ENCODE results near the gene CHAT. TPM values are rescaled to one million over a fixed set of nuclear protein-coding genes. Genes with fewer than 3 reads are reported as not detected.

CHAT gene
- total RNA-seq, 1 experiment from 2014 or later: not detected

DNA sequence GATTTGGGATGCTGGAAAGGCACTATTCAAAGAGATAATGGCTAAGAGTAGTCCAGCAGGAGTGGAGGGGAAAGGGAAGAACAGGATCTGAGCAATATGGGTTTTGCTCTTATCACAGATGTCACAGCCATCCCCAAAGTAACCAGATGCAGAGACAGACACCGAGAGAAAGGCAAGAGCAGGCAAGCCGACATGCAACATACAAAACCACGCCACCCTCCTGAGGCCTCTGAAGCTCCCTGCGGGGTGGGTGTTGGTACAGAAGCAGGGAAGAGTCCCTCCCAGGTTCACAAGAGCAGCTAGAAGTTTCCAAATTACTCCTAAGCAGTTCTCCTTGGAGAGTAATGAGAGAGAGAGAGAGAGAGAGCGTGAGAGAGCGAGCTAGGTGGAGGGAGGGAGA lies 54.8 kb downstream of the CHAT start:
- H3K9me3 ChIP-seq (ENCODE audit: control insufficient read depth in 1 of 2, insufficient read depth in 1 of 2, low read depth in 1 of 2, low read length in 2 of 2): no peaks in the 10 kb centered on the region
- no peak overlapping the region for H3K4me2 ChIP-seq (ENCODE audit: low read length)
- H3K36me3 ChIP-seq (ENCODE audit: control insufficient read depth in 1 of 2, insufficient read depth in 2 of 2, low read length in 2 of 2): no peaks in the 10 kb centered on the region
- intact Hi-C loops (cut with micrococcal nuclease): no loop called here
- no peaks in the 10 kb centered on the region for H3K79me2 ChIP-seq (ENCODE audit: insufficient read depth, low read length)
- no peak overlapping the region for H3K9ac ChIP-seq (ENCODE audit: low read length)
- ChIA-PET POLR2A (no interaction called here), RAD21 (ENCODE audit: low non-redundant PET in 1 of 2, low total read pairs in 2 of 2, uncharacterized antibody in 2 of 2, unreplicated experiment in 2 of 2) (no interaction called here), CTCF (no interaction called here)
- H3K4me1 ChIP-seq (ENCODE audit: control insufficient read depth in 1 of 2, insufficient read depth in 2 of 2, low read length in 2 of 2): no peaks in the 10 kb centered on the region
- no peak for ATAC-seq
- no peaks in the 10 kb centered on the region for H3K9me2 ChIP-seq (ENCODE audit: insufficient read depth)
- peaks cover 50% of the 10 kb centered on the region for H3K27me3 ChIP-seq (ENCODE audit: insufficient read depth, low read length)
- no peak overlapping the region for H2AFZ ChIP-seq (ENCODE audit: low read depth, low read length, poor library complexity, severe bottlenecking)
- no peak for DNase-seq (ENCODE audit: low read depth, low spot score)
- no peak overlapping the region for H3K4me3 ChIP-seq (replicated peaks in 1 of 2; ENCODE audit: low read depth in 1 of 2, low read length in 2 of 2)
- no peak overlapping the region for H3K27ac ChIP-seq (ENCODE audit: low read depth, low read length)
- no peaks in the 10 kb centered on the region for H4K20me1 ChIP-seq (ENCODE audit: insufficient read depth)
- no TSS peak for BruUV-seq (replicated peaks)
- no peak for TF ChIP-seq ZNF274 (IDR thresholded peaks at IDR 0.05; ENCODE audit: low read depth, low read length)
- TF ChIP-seq EGR1 (IDR thresholded peaks at IDR 0.05; ENCODE audit: low read depth): no peak
- TF ChIP-seq EZH2 (IDR thresholded peaks at IDR 0.05): no peak
- no peak for TF ChIP-seq SRF (IDR thresholded peaks at IDR 0.05; ENCODE audit: low read depth)
- no peak for TF ChIP-seq SIN3A (IDR thresholded peaks at IDR 0.05; ENCODE audit: low read depth)
- TF ChIP-seq, protein P1, sequence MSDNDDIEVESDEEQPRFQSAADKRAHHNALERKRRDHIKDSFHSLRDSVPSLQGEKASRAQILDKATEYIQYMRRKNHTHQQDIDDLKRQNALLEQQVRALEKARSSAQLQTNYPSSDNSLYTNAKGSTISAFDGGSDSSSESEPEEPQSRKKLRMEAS (IDR thresholded peaks at IDR 0.05): no peak

DNA sequence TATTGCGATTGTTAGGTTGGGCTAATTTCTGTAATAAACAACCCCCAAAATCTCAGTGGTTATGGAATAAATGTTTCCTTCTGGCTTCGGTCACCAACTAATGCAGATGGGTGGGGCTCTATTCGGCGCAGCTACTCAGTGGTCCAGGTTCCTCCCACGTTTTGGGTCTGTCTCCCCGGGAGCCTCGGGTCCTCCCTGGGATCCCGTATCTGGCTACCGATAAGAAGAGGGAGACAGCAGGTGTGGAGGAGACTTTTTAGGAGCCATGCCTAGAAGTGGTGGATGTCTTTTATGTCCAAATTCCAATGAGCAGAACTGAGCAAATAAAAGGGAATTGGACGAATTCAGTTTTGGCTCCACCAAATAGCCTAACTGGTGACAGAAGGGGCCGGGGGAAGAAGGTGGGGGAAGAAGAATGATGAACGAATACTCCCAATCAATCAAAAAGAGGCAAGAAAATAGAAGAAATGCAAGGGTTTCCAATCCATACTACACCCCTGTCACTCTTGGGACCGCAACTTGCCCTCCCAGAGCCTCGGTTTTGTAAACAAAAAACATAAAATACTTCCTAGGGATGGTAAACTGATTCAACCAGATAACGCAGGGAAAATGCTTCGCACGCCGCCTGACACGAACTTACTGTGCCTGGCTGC lies 65.1 kb downstream of the CHAT start:
- Histone ChIP-seq H4K20me1 (ENCODE audit: insufficient read depth) (no peaks in the 10 kb centered on the region), H3K9me3 (ENCODE audit: control insufficient read depth in 1 of 2, insufficient read depth in 1 of 2, low read depth in 1 of 2, low read length in 2 of 2) (no peaks in the 10 kb centered on the region), H2AFZ (ENCODE audit: low read depth, low read length, poor library complexity, severe bottlenecking) (no peak overlapping the region), H3K4me1 (ENCODE audit: control insufficient read depth in 1 of 2, insufficient read depth in 2 of 2, low read length in 2 of 2) (no peaks in the 10 kb centered on the region), H3K4me2 (ENCODE audit: low read length) (no peak overlapping the region), H3K36me3 (ENCODE audit: control insufficient read depth in 1 of 2, insufficient read depth in 2 of 2, low read length in 2 of 2) (no peaks in the 10 kb centered on the region), H3K27ac (ENCODE audit: low read depth, low read length) (no peak overlapping the region), H3K79me2 (ENCODE audit: insufficient read depth, low read length) (no peaks in the 10 kb centered on the region), H3K27me3 (ENCODE audit: insufficient read depth, low read length) (0 out of 2 replicates have a peak, but pooled peaks cover 6% of the 10 kb centered on the region), H3K9me2 (ENCODE audit: insufficient read depth) (no peaks in the 10 kb centered on the region), H3K9ac (ENCODE audit: low read length) (no peak overlapping the region), H3K4me3 (replicated peaks in 1 of 2; ENCODE audit: low read depth in 1 of 2, low read length in 2 of 2) (no peak overlapping the region)
- no TSS peak for BruUV-seq (replicated peaks)
- ChIA-PET CTCF (no interaction called here), POLR2A (no interaction called here), RAD21 (ENCODE audit: low non-redundant PET in 1 of 2, low total read pairs in 2 of 2, uncharacterized antibody in 2 of 2, unreplicated experiment in 2 of 2) (no interaction called here)
- ATAC-seq: no peak
- intact Hi-C loops (cut with micrococcal nuclease): no loop called here
- DNase-seq (ENCODE audit: low read depth, low spot score): no peak
- TF ChIP-seq FOSL1 (IDR thresholded peaks at IDR 0.05; ENCODE audit: low read depth) (no peak), TCF7L2 (IDR thresholded peaks at IDR 0.05; ENCODE audit: borderline replicate concordance, extremely low read depth, insufficient read depth, insufficient read length) (no peak), CBX3 (IDR thresholded peaks at IDR 0.05; ENCODE audit: low read depth) (no peak), CEBPB (IDR thresholded peaks at IDR 0.05; ENCODE audit: low read depth) (no peak), RAD21 (IDR thresholded peaks at IDR 0.05; ENCODE audit: low read depth) (no peak), SP1 (IDR thresholded peaks at IDR 0.05; ENCODE audit: low read depth) (no peak), EZH2phosphoT487 (IDR thresholded peaks at IDR 0.05; ENCODE audit: borderline replicate concordance) (no peak), EGR1 (IDR thresholded peaks at IDR 0.05; ENCODE audit: low read depth) (no peak), ZNF274 (IDR thresholded peaks at IDR 0.05; ENCODE audit: low read depth, low read length) (no peak), EZH2 (IDR thresholded peaks at IDR 0.05) (no peak), SIN3A (IDR thresholded peaks at IDR 0.05; ENCODE audit: low read depth) (no peak), ELF1 (IDR thresholded peaks at IDR 0.05; ENCODE audit: borderline replicate concordance, low read depth) (no peak), SRF (IDR thresholded peaks at IDR 0.05; ENCODE audit: low read depth) (no peak), ZFX (IDR thresholded peaks at IDR 0.05) (no peak), POLR2AphosphoS5 (IDR thresholded peaks at IDR 0.05; ENCODE audit: low read depth, low read length) (no peak)
- TF ChIP-seq, protein P2, sequence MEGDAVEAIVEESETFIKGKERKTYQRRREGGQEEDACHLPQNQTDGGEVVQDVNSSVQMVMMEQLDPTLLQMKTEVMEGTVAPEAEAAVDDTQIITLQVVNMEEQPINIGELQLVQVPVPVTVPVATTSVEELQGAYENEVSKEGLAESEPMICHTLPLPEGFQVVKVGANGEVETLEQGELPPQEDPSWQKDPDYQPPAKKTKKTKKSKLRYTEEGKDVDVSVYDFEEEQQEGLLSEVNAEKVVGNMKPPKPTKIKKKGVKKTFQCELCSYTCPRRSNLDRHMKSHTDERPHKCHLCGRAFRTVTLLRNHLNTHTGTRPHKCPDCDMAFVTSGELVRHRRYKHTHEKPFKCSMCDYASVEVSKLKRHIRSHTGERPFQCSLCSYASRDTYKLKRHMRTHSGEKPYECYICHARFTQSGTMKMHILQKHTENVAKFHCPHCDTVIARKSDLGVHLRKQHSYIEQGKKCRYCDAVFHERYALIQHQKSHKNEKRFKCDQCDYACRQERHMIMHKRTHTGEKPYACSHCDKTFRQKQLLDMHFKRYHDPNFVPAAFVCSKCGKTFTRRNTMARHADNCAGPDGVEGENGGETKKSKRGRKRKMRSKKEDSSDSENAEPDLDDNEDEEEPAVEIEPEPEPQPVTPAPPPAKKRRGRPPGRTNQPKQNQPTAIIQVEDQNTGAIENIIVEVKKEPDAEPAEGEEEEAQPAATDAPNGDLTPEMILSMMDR (IDR thresholded peaks at IDR 0.05 in 2 of 3, conservative IDR thresholded peaks at IDR 0.05 in 1 of 3; ENCODE audit: borderline replicate concordance in 1 of 3, insufficient read depth in 1 of 3, low read depth in 2 of 3, low read length in 2 of 3): no peak
- TF ChIP-seq, protein P1 (IDR thresholded peaks at IDR 0.05): no peak
- TF ChIP-seq, protein P3, sequence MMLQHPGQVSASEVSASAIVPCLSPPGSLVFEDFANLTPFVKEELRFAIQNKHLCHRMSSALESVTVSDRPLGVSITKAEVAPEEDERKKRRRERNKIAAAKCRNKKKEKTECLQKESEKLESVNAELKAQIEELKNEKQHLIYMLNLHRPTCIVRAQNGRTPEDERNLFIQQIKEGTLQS (IDR thresholded peaks at IDR 0.05): no peak

Data from HCT116 (cell line).